ENCODE data around the gene PARP1. TPM values are rescaled to one million over a fixed set of nuclear protein-coding genes. Genes with fewer than 3 reads are reported as not detected.

The PARP1 gene
- total RNA-seq, 1 experiment from 2014 or later = 127 TPM

- DNase-seq (ENCODE audit: low read depth, low spot score) (no peak), ATAC-seq (no peak)
- CTCF ChIA-PET = no interaction called here
- H3K9me3 ChIP-seq (ENCODE audit: control insufficient read depth, insufficient read depth, low read depth, low read length) = no peaks in the 10 kb centered on the region
- no peak overlapping the region for H3K27ac ChIP-seq (ENCODE audit: low read length)
- POLR2A ChIA-PET = no interaction called here
- no peak overlapping the region for H3K4me3 ChIP-seq (ENCODE audit: low read depth in 2 of 2, low read length in 2 of 2)
- no peaks in the 10 kb centered on the region for H3K36me3 ChIP-seq (ENCODE audit: control insufficient read depth, insufficient read depth, low read length)
- intact Hi-C loops (cut with micrococcal nuclease; ENCODE audit: unreplicated experiment) = no loop called here
- H3K27me3 ChIP-seq (ENCODE audit: control insufficient read depth, insufficient read depth, low read length) = no peaks in the 10 kb centered on the region
- BruUV-seq (replicated peaks) = no TSS peak
- in situ Hi-C loops (cut with HindIII; ENCODE audit: low pct_unique_long_range_greater_than_20kb, low sequenced_read_pairs) = no loop called here
- no peaks in the 10 kb centered on the region for H3K4me1 ChIP-seq (ENCODE audit: control insufficient read depth, insufficient read depth, low read length)
- TF ChIP-seq CTCF (IDR thresholded peaks at IDR 0.05) (no peak), SIN3A (IDR thresholded peaks at IDR 0.05; ENCODE audit: borderline replicate concordance, insufficient read depth, low read depth, low read length) (no peak), REST (IDR thresholded peaks at IDR 0.05; ENCODE audit: insufficient read depth in 1 of 2, low read depth in 2 of 2, low read length in 1 of 2) (no peak), TCF7L2 (IDR thresholded peaks at IDR 0.05; ENCODE audit: low read depth, low read length) (no peak), POLR2AphosphoS5 (IDR thresholded peaks at IDR 0.05; ENCODE audit: low read depth, low read length) (no peak)
Observed at GRCh38 chr1:226350519-226350865, 57.4 kb downstream of the PARP1 start.

- in situ Hi-C loops (cut with HindIII; ENCODE audit: low pct_unique_long_range_greater_than_20kb, low sequenced_read_pairs) (no loop called here), intact Hi-C loops (cut with micrococcal nuclease; ENCODE audit: unreplicated experiment) (no loop called here)
- ATAC-seq (no peak), DNase-seq (ENCODE audit: low read depth, low spot score) (no peak)
- ChIA-PET POLR2A (no interaction called here), CTCF (no interaction called here)
- Histone ChIP-seq H3K4me3 (ENCODE audit: low read depth in 2 of 2, low read length in 2 of 2) (no peak overlapping the region), H3K27ac (ENCODE audit: low read length) (no peak overlapping the region), H3K36me3 (ENCODE audit: control insufficient read depth, insufficient read depth, low read length) (no peaks in the 10 kb centered on the region), H3K9me3 (ENCODE audit: control insufficient read depth, insufficient read depth, low read depth, low read length) (no peaks in the 10 kb centered on the region), H3K27me3 (ENCODE audit: control insufficient read depth, insufficient read depth, low read length) (no peaks in the 10 kb centered on the region), H3K4me1 (ENCODE audit: control insufficient read depth, insufficient read depth, low read length) (no peaks in the 10 kb centered on the region)
- TF ChIP-seq SIN3A (IDR thresholded peaks at IDR 0.05; ENCODE audit: borderline replicate concordance, insufficient read depth, low read depth, low read length) (no peak), CTCF (IDR thresholded peaks at IDR 0.05) (no peak), REST (IDR thresholded peaks at IDR 0.05; ENCODE audit: insufficient read depth in 1 of 2, low read depth in 2 of 2, low read length in 1 of 2) (no peak), POLR2AphosphoS5 (IDR thresholded peaks at IDR 0.05; ENCODE audit: low read depth, low read length) (no peak), TCF7L2 (IDR thresholded peaks at IDR 0.05; ENCODE audit: low read depth, low read length) (no peak)
- no TSS peak for BruUV-seq (replicated peaks)
Observed at GRCh38 chr1:226349801-226350518, 57.9 kb downstream of the PARP1 start.
